Measurements from ENCODE around the gene AGPS.
"Not testable (repeated sequence)": the region's sequence is repeated elsewhere in the genome, so short reads cannot be mapped to it uniquely, and the experiment has no call there.

AGPS gene

GRCh38 chr2:177533253-177533652, 140.7 kb downstream of the AGPS start:
- DNase-seq = no peak

- DNase-seq = no peak
These were observed 142.4 kb downstream of the AGPS start for GRCh38 chr2:177535000-177535399.

GRCh38 chr2:177535958-177536504, 143.5 kb downstream of the AGPS start:
- no peak for DNase-seq

- no peak for DNase-seq
These were observed 144.6 kb downstream of the AGPS start for GRCh38 chr2:177537213-177537612.

GRCh38 chr2:177537636-177538035, 145.1 kb downstream of the AGPS start:
- DNase-seq = no peak

- DNase-seq = no peak
These were observed 145.8 kb downstream of the AGPS start for GRCh38 chr2:177538323-177538722.

GRCh38 chr2:177540283-177540682, 147.7 kb downstream of the AGPS start:
- DNase-seq = no peak

GRCh38 chr2:177541258-177541991, 148.9 kb downstream of the AGPS start:
- no peak for DNase-seq

- no peak for DNase-seq
These were observed 149.8 kb downstream of the AGPS start for GRCh38 chr2:177542396-177542795.

GRCh38 chr2:177543007-177543760, 150.6 kb downstream of the AGPS start:
- DNase-seq = no peak

- DNase-seq = no peak
These were observed 152.6 kb downstream of the AGPS start for GRCh38 chr2:177545143-177545542.

- no peak for DNase-seq
These were observed 153.5 kb downstream of the AGPS start for GRCh38 chr2:177545981-177546585.

GRCh38 chr2:177547122-177547521, 154.5 kb downstream of the AGPS start:
- no peak for DNase-seq

- DNase-seq = no peak
These were observed 155.2 kb downstream of the AGPS start for GRCh38 chr2:177547772-177548171.

GRCh38 chr2:177548636-177549035, 156.1 kb downstream of the AGPS start:
- DNase-seq = no peak

GRCh38 chr2:177549171-177549570, 156.6 kb downstream of the AGPS start:
- DNase-seq = no peak

GRCh38 chr2:177550264-177551200, 158.0 kb downstream of the AGPS start:
- no peak for DNase-seq

GRCh38 chr2:177551360-177551759, 158.8 kb downstream of the AGPS start:
- DNase-seq = not testable (repeated sequence)

GRCh38 chr2:177551989-177552421, 159.4 kb downstream of the AGPS start:
- DNase-seq = no peak

GRCh38 chr2:177552422-177553175, 160.0 kb downstream of the AGPS start:
- peak; percentile 92 for DNase-seq

- no peak for DNase-seq
These were observed 160.8 kb downstream of the AGPS start for GRCh38 chr2:177553176-177553884.

Measured in activated CD8-positive, alpha-beta memory T cell treated with anti-CD3 and anti-CD28 coated beads, Interleukin-2, amount 50 U/mL, for 48 hours (primary cell).